ENCODE measurements around the gene ZNF491. TPM values are rescaled to one million over a fixed set of nuclear protein-coding genes. Genes with fewer than 3 reads are reported as not detected.

ZNF491 gene
- total RNA-seq = 3.8 and 4.6 TPM in 2 replicates

DNA sequence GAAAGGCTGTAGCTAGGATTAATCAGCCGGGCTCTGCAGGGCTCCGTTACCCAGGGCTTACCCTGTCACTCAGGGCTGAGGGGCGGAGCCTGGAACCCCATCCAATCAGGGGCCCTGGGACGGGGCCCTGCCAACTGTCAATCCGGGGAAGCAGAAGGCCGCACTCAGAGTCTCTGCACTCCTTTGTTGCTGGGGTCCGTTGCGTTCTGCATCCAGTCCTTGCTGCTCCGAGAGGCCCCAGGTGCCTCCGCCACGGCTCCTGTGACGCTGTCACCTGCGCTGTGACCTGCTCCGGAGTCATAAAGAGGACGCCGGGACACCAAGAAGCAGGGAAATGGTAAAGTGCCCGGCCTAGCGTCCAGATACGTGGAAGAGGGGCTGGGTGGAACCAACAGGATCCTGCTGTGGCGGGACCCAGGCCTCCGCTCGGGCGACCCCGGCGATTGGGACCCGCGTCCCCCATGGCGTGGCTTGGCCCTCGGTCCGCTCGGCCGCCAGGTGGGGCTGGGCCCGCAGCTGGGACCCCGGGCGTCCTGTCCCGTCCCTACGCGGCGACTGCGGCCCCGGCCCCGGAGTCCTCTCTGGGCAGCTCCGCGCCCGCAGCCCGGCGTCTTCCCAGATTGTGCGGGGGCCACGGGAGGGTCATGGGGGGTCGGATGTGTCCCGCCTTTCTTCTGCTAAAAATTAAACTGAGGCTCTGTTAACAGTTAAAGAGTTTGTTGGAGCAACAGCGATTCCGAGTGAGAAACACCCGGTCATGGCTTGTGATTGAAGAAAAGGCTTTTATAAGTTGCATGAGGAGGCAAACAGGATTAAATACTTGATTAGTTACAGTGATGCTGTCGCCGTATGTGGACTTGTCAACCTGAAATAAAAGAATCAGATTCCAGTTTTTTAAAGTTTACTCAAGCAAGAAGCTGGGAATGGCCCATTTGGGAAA is at the start of gene ZNF491:
TSS of gene ZNF491 (plus strand) at position 133 of the 940 bp plus-strand sequence. CDS start 7,431 bp downstream, outside the sequence.

DNA sequence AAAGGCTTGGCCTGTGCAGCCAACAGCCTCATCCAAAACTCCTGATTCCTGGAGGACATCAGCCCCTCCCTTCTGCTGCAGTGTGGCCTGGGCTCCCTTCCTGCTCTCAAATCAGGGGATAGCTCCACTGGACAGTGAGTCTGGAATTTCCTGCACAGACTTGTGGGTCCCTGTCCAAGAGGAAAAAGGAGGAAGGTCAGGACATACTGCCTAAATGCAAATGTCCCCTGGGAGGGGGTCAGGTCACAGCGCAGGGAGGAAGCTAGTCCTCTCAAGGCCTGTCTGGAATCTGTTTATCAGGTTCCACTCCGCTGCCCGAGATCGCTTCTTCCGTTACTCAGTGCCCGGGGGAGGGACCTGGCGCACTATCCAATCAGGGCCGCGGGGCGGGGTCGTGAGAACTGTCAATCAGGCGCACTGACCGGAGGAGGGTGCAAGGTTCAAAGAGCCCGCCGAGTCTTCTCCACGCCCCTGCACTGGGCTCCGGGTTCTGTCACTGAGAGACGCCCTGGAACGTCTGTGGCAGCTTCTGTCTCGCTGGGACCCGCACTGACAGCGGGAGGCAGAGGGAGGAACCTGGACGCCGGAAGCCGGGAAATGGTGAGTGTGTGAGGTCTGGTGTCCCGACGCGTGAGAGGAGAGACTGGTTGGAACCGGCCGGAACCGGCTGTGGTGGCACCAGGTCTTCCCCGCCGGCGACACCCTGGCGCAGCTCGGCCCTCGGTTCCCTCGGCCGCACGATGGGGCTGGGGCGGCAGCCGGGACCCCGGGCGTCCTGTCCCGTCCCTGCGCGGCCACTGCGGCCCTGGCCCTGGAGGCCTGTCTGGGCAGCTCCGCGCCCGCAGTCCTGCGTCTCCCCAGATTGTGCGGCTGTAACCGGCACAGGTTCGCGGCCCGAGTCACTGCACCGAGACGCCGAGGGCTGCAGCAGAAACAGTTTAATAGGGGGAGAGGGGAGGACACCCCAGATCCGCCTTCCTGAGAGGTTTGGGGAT is 31.4 kb upstream of the ZNF491 start, which contains the start of gene ZNF441:
TSS of gene ZNF441 (plus strand) at position 404 of the 995 bp plus-strand sequence. CDS start at position 598, 194 bp downstream.

GRCh38 chr19:11814029-11814699 is 15.8 kb downstream of the ZNF491 start, which contains the start of gene ZNF440:
Gene ZNF440, plus strand, starts transcription at chr19:11814273. Its CDS starts 175 bp downstream, at chr19:11814448.

DNA sequence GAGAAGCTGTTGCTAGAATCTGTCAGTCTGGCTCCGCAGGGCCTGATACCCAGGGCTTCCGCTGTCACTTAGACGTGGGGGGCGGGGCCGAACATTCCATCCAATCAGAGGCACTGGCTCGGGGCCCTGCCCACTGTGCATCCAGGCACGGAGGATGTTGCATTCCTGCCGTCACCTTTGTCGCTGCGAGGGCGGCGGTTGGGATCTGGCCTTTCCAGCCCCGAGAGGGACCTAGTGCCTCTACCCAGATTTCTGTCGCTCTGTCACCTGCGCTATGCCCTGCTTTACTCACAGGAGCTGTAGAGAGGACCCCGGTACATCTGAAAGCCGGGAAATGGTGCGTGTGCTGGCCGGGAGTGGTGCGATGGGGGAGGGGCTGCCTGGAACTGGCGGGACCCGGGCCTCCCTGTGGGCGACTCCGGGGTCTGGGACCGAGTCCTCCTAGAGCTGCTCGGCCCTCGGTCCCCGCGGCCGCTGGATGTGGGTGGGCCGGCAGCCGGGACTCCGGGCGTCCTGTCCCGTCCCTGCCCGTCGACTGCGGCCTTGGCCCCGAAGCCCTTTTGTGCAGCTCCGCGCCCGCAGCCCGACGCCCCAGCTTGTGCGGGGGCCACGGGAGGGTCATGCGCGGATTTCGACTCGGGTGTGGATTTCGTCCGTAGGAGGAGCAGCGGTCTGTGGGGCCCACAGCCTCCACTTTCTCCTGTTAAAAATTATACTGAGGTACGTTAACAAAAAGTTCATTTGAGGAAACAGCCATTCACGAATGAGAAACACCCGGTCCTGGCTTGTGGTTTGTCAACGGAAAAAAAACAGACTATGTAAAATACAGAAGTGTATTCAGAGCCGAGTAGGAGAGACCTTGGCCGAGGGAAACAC is 50.5 kb downstream of the ZNF491 start, which contains the start of gene ZNF439:
TSS of gene ZNF439 (plus strand) at position 133 of the 876 bp plus-strand sequence. CDS start at position 275, 142 bp downstream.

Other genes with a start within 250 kb of the ZNF491 start
- 24.1 and 31.8 TPM in 2 replicates for gene ELOF1, start 239.3 kb upstream of the ZNF491 start, total RNA-seq
- gene ACP5, start 220.9 kb upstream of the ZNF491 start, total RNA-seq = 0.66 TPM in 1 of 2 replicates, not detected in the other
- 18.9 and 20.4 TPM in 2 replicates for gene ZNF627, start 201.0 kb upstream of the ZNF491 start, total RNA-seq
- gene ZNF823, start 59.6 kb upstream of the ZNF491 start, total RNA-seq = 4.3 and 5.4 TPM in 2 replicates
- gene ZNF441, start 31.5 kb upstream of the ZNF491 start, total RNA-seq = 12.2 and 15.9 TPM in 2 replicates
- 10.4 and 14.5 TPM in 2 replicates for gene ZNF440, start 15.8 kb downstream of the ZNF491 start, total RNA-seq
- gene ZNF439, start 50.2 kb downstream of the ZNF491 start, total RNA-seq = 6.9 and 7.4 TPM in 2 replicates
- gene ZNF69, start 89.3 kb downstream of the ZNF491 start, total RNA-seq = 4.0 and 4.1 TPM in 2 replicates
- gene ZNF700, start 126.6 kb downstream of the ZNF491 start, total RNA-seq = 7.3 and 15.6 TPM in 2 replicates
- gene ZNF763, start 166.5 kb downstream of the ZNF491 start, total RNA-seq = 2.2 and 2.8 TPM in 2 replicates
- 6.0 and 6.1 TPM in 2 replicates for gene ZNF433, start 237.2 kb downstream of the ZNF491 start, total RNA-seq

Data from smooth muscle cell of trachea (primary cell).